ENCODE data around the gene ERMARD.

The ERMARD gene

GRCh38 chr6:169810066-169810989 is 58.9 kb downstream of the ERMARD start:
- H3K4me2 ChIP-seq (ENCODE audit: low read depth, low read length, poor library complexity, severe bottlenecking): no peak overlapping the region
- no peaks in the 10 kb centered on the region for H4K20me1 ChIP-seq (ENCODE audit: low read depth, low read length)
- H3K4me3 ChIP-seq (ENCODE audit: insufficient read depth, low read length, poor library complexity, severe bottlenecking): no peak overlapping the region

GRCh38 chr6:169811072-169811471 is 59.6 kb downstream of the ERMARD start:
- Histone ChIP-seq H3K36me3 (ENCODE audit: low read length) (no peaks in the 10 kb centered on the region), H3K9me2 (replicated peaks; ENCODE audit: insufficient read depth, low read length) (no peaks in the 10 kb centered on the region), H3K79me2 (ENCODE audit: insufficient read depth, low read length) (no peaks in the 10 kb centered on the region), H3K27me3 (ENCODE audit: low read length) (no peaks in the 10 kb centered on the region), H3K9ac (ENCODE audit: low read length) (no peak overlapping the region), H3K4me3 (ENCODE audit: insufficient read depth, low read length, poor library complexity, severe bottlenecking) (no peak overlapping the region), H3K4me2 (ENCODE audit: low read depth, low read length, poor library complexity, severe bottlenecking) (no peak overlapping the region), H3F3A (ENCODE audit: insufficient read depth) (no peaks in the 10 kb centered on the region), H3K27ac (ENCODE audit: low read depth, low read length) (no peak overlapping the region), H4K20me1 (ENCODE audit: low read depth, low read length) (no peaks in the 10 kb centered on the region), H2AFZ (ENCODE audit: low read depth, low read length, severe bottlenecking) (no peak overlapping the region), H3K9me3 (ENCODE audit: insufficient read depth, low read length) (peaks cover 2% of the 10 kb centered on the region; the same call in 1 of the 2 replicates)
- no peak for TF ChIP-seq CTCF (IDR thresholded peaks at IDR 0.05; ENCODE audit: insufficient read depth, low read length, poor library complexity, severe bottlenecking)
- no peak for TF ChIP-seq EZH2phosphoT487 (conservative IDR thresholded peaks at IDR 0.05; ENCODE audit: low read length)

More at GRCh38 chr6:169810066-169810989, 58.9 kb downstream of the ERMARD start:
- no peaks in the 10 kb centered on the region for H3K27me3 ChIP-seq (ENCODE audit: low read length)
- TF ChIP-seq CTCF (IDR thresholded peaks at IDR 0.05; ENCODE audit: insufficient read depth, low read length, poor library complexity, severe bottlenecking): no peak
- no peak for TF ChIP-seq EZH2phosphoT487 (conservative IDR thresholded peaks at IDR 0.05; ENCODE audit: low read length)
- no peaks in the 10 kb centered on the region for H3K36me3 ChIP-seq (ENCODE audit: low read length)
- no peaks in the 10 kb centered on the region for H3K9me3 ChIP-seq (ENCODE audit: insufficient read depth, low read length)
- no peaks in the 10 kb centered on the region for H3F3A ChIP-seq (ENCODE audit: insufficient read depth)
- no peak overlapping the region for H3K27ac ChIP-seq (ENCODE audit: low read depth, low read length)
- H2AFZ ChIP-seq (ENCODE audit: low read depth, low read length, severe bottlenecking): peak overlapping the region; percentile 10
- H3K9ac ChIP-seq (ENCODE audit: low read length): no peak overlapping the region
- no peaks in the 10 kb centered on the region for H3K9me2 ChIP-seq (replicated peaks; ENCODE audit: insufficient read depth, low read length)
- no peaks in the 10 kb centered on the region for H3K79me2 ChIP-seq (ENCODE audit: insufficient read depth, low read length)

- H4K20me1 ChIP-seq (ENCODE audit: low read depth, low read length): no peaks in the 10 kb centered on the region
- no peaks in the 10 kb centered on the region for H3K27me3 ChIP-seq (ENCODE audit: low read length)
- H3K36me3 ChIP-seq (ENCODE audit: low read length): no peaks in the 10 kb centered on the region
- H3K27ac ChIP-seq (ENCODE audit: low read depth, low read length): no peak overlapping the region
- no peak overlapping the region for H3K4me2 ChIP-seq (ENCODE audit: low read depth, low read length, poor library complexity, severe bottlenecking)
- TF ChIP-seq CTCF (IDR thresholded peaks at IDR 0.05; ENCODE audit: insufficient read depth, low read length, poor library complexity, severe bottlenecking): no peak
- TF ChIP-seq EZH2phosphoT487 (conservative IDR thresholded peaks at IDR 0.05; ENCODE audit: low read length): no peak
- H2AFZ ChIP-seq (ENCODE audit: low read depth, low read length, severe bottlenecking): no peak overlapping the region
- H3K9me2 ChIP-seq (replicated peaks; ENCODE audit: insufficient read depth, low read length): no peaks in the 10 kb centered on the region
- no peak overlapping the region for H3K4me3 ChIP-seq (ENCODE audit: insufficient read depth, low read length, poor library complexity, severe bottlenecking)
- no peaks in the 10 kb centered on the region for H3K79me2 ChIP-seq (ENCODE audit: insufficient read depth, low read length)
- H3F3A ChIP-seq (ENCODE audit: insufficient read depth): no peaks in the 10 kb centered on the region
- H3K9me3 ChIP-seq (ENCODE audit: insufficient read depth, low read length): peaks cover 5% of the 10 kb centered on the region; the same call in 1 of the 2 replicates
- no peak overlapping the region for H3K9ac ChIP-seq (ENCODE audit: low read length)
Measured at GRCh38 chr6:169811521-169812256, 60.3 kb downstream of the ERMARD start.
